ENCODE results near the gene RRAD.

DNA sequence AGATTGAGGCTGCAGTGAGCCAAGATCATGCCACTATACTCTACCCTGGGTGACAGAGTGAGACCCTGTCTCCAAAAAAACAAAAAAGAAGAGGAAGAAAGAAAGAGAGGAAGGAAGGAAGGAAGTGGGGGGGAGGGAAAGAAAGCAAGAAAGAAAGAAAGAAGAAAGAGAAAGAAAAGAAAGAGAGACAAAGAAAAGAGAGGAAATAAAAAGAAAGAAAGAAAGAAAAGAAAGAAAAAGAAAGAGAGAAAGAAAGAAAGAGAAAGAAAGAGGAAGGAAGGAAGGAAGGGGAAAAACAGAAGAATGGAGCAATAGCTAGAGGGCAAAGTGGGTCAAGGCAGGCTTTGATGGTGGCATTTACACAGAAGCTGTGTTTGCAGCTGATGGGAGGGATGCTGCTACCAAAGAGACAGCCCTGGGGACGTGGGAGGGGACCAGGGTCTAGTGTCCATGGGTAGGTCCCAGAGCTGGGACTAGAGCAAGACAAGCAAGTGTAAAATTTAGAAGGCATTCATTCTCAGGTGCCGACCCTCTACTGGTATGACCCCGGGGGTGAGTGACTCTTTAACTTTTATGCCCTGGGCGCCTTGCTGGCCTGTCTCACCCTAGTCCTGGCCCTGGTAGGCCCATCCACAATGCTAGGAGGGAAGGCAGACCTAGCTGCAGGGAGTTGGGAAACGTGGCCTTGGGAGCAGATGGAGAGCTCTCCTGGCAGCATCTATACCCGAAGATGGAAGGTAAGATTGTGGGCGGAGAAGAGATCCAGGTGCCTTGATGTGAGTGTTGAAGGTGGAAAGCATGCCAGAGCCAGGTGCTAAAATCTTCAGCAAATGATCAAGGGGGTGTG, 33.7 kb upstream of the RRAD start:
- TF ChIP-seq POLR2A (IDR thresholded peaks at IDR 0.05; ENCODE audit: low read depth, low read length) (no peak), FOS (IDR thresholded peaks at IDR 0.05; ENCODE audit: borderline replicate concordance, insufficient read depth, low read length) (no peak), EZH2 (IDR thresholded peaks at IDR 0.05; ENCODE audit: borderline replicate concordance, low read depth, low read length, severe bottlenecking) (no peak), CTCF (IDR thresholded peaks at IDR 0.05; ENCODE audit: extremely low read depth in 1 of 2, insufficient read depth in 1 of 2, low read depth in 1 of 2, low read length in 2 of 2) (no peak), MAX (IDR thresholded peaks at IDR 0.05; ENCODE audit: insufficient read depth, insufficient read length) (no peak), POLR2AphosphoS5 (IDR thresholded peaks at IDR 0.05; ENCODE audit: insufficient read depth, low read depth, low read length) (no peak), JUN (IDR thresholded peaks at IDR 0.05; ENCODE audit: borderline replicate concordance, insufficient read depth, insufficient read length, low read depth) (no peak), GATA2 (IDR thresholded peaks at IDR 0.05; ENCODE audit: insufficient read depth, insufficient read length, low read depth, low read length) (no peak)
